Panc1 (cell line): ENCODE data around the gene C1orf50. TPM values are rescaled to one million over a fixed set of nuclear protein-coding genes. Genes with fewer than 3 reads are reported as not detected.

Source experiments
- ATAC-seq: fragments of 200-7000 bp; cut with Tn5 transposase; 2 replicates; pipeline ENCODE4 v1.9.1; 2020; ENCODE audit warnings: mild to moderate bottlenecking, moderate library complexity
- BruUV-seq: library from RNA; stranded (reverse); fragments of 400-500 nt; replicated peaks from 2 replicates; lab custom pipeline; 2021; lab: Mats Ljungman, UMichigan
- CTCF ChIA-PET: fragments of 300-600 bp; sonication (Branson Sonifier 250); formaldehyde crosslinking; loops from one replicate; lab custom pipeline; 2022; ENCODE audit warnings: antibody characterized with exemption; lab: Charles Lee
- POLR2A ChIA-PET: fragments of 300-600 bp; sonication (Branson Sonifier 250); formaldehyde crosslinking; loops from one replicate; lab custom pipeline; 2022; ENCODE audit warnings: antibody characterized with exemption; lab: Charles Lee
- DNase-seq: peaks from one replicate; pipeline ENCODE4 v3.0.0-alpha.2; 2010; ENCODE audit warnings: low read depth, low spot score
- H3K27ac ChIP-seq: 2 replicates; pipeline ENCODE4 v1.5.1; 2011; ENCODE audit warnings: mild to moderate bottlenecking, low read length, inconsistent platforms
- H3K27me3 ChIP-seq: fragments of 200-500 bp; sonication (Bioruptor generic); 2 replicates; pipeline ENCODE4 v1.6.0; 2014; ENCODE audit warnings: low read length, inconsistent platforms; ENCODE audit not compliant: control insufficient read depth, insufficient read depth
- H3K36me3 ChIP-seq: fragments of 200-500 bp; sonication (Bioruptor generic); 2 replicates; pipeline ENCODE4 v1.5.1; 2014; ENCODE audit warnings: inconsistent platforms, mild to moderate bottlenecking, low read length, moderate library complexity; ENCODE audit not compliant: control insufficient read depth, insufficient read depth
- H3K4me1 ChIP-seq: 2 replicates; pipeline ENCODE4 v1.5.1; 2011; ENCODE audit warnings: inconsistent platforms, mild to moderate bottlenecking, low read length, moderate library complexity; ENCODE audit not compliant: control insufficient read depth, insufficient read depth
- H3K4me3 ChIP-seq, 2 experiments: 2 replicates each; pipeline ENCODE4 v1.5.1; 2011 to 2012; ENCODE audit warnings: low read depth in 2 of 2, low read length in 2 of 2, mild to moderate bottlenecking in 2 of 2, inconsistent platforms in 1 of 2, moderate library complexity in 1 of 2
- H3K9me3 ChIP-seq: fragments of 200-500 bp; sonication (Bioruptor generic); 2 replicates; pipeline ENCODE4 v1.5.1; 2014; ENCODE audit warnings: low read depth, mild to moderate bottlenecking, inconsistent platforms, low read length, moderate library complexity; ENCODE audit not compliant: control insufficient read depth, insufficient read depth
- POLR2AphosphoS5 ChIP-seq: IDR thresholded peaks from 2 replicates; pipeline ENCODE4 v1.6.1; 2012; ENCODE audit warnings: mild to moderate bottlenecking, low read depth, low read length, moderate library complexity
- SIN3A ChIP-seq: IDR thresholded peaks from 2 replicates; pipeline ENCODE4 v1.6.1; 2012; ENCODE audit warnings: low read depth, mild to moderate bottlenecking, low read length, moderate library complexity, borderline replicate concordance; ENCODE audit not compliant: insufficient read depth
- TCF7L2 ChIP-seq: IDR thresholded peaks from 2 replicates; pipeline ENCODE4 v1.6.1; 2011; ENCODE audit warnings: mild to moderate bottlenecking, low read depth, low read length, inconsistent platforms
- in situ Hi-C: cut with HindIII; loops from 2 replicates; pipeline ENCODE4 v1.10.0; 2016; ENCODE audit warnings: low sequenced_read_pairs, low pct_unique_long_range_greater_than_20kb
- intact Hi-C: fragments of 100-400 bp; cut with micrococcal nuclease; formaldehyde crosslinking; loops from one replicate; pipeline ENCODE4 v1.10.0; 2022; ENCODE audit not compliant: unreplicated experiment
- total RNA-seq: library from RNA; stranded (reverse); gene quantifications from one replicate; pipeline ENCODE4 v1.2.1, GENCODE V29; 2021; ENCODE audit not compliant: unreplicated experiment
- TF ChIP-seq, protein P1 (sequence below), 2 experiments: IDR thresholded peaks; 2 replicates each; pipeline ENCODE4 v1.6.1; 2011 to 2012; ENCODE audit warnings: low read depth in 2 of 2, control low read depth in 1 of 2, low read length in 1 of 2, mild to moderate bottlenecking in 1 of 2, moderate library complexity in 1 of 2; ENCODE audit not compliant: insufficient read depth in 1 of 2
- TF ChIP-seq, protein P2 (sequence below): fragments of 450-650 bp; IDR thresholded peaks from 2 replicates; pipeline ENCODE4 v1.5.1; 2017; ENCODE audit warnings: mild to moderate bottlenecking

The C1orf50 gene
- total RNA-seq, 1 experiment from 2014 or later: 5.8 TPM

- H3K27me3 ChIP-seq: no peaks in the 10 kb centered on the region
- intact Hi-C loops: no loop called here
- H3K27ac ChIP-seq: peak overlapping the region; percentile 88
- ChIA-PET CTCF (interaction anchor here (0.6 to 1.0 kb wide), 2 partner anchors 180 to 306 kb away, joined by 3 read pairs; no protein-coding TSS in a partner anchor), POLR2A (interaction anchor here (0.7 kb wide), 1 partner anchor 732 kb away, joined by 6 read pairs; no protein-coding TSS in a partner anchor)
- ATAC-seq: peak; percentile 14
- H3K9me3 ChIP-seq: no peaks in the 10 kb centered on the region
- H3K4me3 ChIP-seq: peak overlapping the region; percentile 90
- no TSS peak for BruUV-seq
- H3K36me3 ChIP-seq: no peaks in the 10 kb centered on the region; the same call in 1 of the 2 replicates
- in situ Hi-C loops: no loop called here
- no peak for DNase-seq
- H3K4me1 ChIP-seq: peaks cover 17% of the 10 kb centered on the region
- TF ChIP-seq, protein P1, sequence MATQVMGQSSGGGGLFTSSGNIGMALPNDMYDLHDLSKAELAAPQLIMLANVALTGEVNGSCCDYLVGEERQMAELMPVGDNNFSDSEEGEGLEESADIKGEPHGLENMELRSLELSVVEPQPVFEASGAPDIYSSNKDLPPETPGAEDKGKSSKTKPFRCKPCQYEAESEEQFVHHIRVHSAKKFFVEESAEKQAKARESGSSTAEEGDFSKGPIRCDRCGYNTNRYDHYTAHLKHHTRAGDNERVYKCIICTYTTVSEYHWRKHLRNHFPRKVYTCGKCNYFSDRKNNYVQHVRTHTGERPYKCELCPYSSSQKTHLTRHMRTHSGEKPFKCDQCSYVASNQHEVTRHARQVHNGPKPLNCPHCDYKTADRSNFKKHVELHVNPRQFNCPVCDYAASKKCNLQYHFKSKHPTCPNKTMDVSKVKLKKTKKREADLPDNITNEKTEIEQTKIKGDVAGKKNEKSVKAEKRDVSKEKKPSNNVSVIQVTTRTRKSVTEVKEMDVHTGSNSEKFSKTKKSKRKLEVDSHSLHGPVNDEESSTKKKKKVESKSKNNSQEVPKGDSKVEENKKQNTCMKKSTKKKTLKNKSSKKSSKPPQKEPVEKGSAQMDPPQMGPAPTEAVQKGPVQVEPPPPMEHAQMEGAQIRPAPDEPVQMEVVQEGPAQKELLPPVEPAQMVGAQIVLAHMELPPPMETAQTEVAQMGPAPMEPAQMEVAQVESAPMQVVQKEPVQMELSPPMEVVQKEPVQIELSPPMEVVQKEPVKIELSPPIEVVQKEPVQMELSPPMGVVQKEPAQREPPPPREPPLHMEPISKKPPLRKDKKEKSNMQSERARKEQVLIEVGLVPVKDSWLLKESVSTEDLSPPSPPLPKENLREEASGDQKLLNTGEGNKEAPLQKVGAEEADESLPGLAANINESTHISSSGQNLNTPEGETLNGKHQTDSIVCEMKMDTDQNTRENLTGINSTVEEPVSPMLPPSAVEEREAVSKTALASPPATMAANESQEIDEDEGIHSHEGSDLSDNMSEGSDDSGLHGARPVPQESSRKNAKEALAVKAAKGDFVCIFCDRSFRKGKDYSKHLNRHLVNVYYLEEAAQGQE (IDR thresholded peaks at IDR 0.05; ENCODE audit: insufficient read depth in 1 of 2, low read depth in 2 of 2, low read length in 1 of 2): no peak
- no peak for TF ChIP-seq POLR2AphosphoS5
- no peak; the same call in 1 of the 2 replicates for TF ChIP-seq SIN3A
- no peak for TF ChIP-seq TCF7L2
- TF ChIP-seq, protein P2, sequence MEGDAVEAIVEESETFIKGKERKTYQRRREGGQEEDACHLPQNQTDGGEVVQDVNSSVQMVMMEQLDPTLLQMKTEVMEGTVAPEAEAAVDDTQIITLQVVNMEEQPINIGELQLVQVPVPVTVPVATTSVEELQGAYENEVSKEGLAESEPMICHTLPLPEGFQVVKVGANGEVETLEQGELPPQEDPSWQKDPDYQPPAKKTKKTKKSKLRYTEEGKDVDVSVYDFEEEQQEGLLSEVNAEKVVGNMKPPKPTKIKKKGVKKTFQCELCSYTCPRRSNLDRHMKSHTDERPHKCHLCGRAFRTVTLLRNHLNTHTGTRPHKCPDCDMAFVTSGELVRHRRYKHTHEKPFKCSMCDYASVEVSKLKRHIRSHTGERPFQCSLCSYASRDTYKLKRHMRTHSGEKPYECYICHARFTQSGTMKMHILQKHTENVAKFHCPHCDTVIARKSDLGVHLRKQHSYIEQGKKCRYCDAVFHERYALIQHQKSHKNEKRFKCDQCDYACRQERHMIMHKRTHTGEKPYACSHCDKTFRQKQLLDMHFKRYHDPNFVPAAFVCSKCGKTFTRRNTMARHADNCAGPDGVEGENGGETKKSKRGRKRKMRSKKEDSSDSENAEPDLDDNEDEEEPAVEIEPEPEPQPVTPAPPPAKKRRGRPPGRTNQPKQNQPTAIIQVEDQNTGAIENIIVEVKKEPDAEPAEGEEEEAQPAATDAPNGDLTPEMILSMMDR: no peak
Observed at GRCh38 chr1:42767510-42768000, 506 bp downstream of the C1orf50 start.

DNA sequence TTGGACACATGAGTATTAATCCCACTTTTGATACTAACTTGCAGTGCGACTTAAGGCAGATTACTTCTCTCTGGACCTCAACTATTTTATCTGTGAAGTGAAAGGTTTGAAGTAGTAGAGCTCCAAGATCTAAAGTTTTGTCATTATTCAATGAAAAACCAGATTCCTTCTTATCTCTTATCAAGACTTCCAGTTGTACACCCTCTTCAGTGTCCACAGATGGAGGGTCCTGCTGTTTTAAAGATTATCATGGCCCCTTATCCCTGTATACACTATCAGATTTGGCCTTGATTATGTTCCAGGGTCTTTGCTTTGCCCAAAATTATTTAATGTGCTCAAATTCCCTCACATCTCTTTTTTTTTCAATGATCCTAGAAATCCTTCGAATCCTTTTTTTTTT is 1.1 kb downstream of the C1orf50 start:
- Histone ChIP-seq H3K4me1 (peaks cover 17% of the 10 kb centered on the region), H3K36me3 (no peaks in the 10 kb centered on the region; the same call in 1 of the 2 replicates), H3K27me3 (no peaks in the 10 kb centered on the region), H3K4me3 (peak overlapping the region; percentile 90), H3K9me3 (no peaks in the 10 kb centered on the region), H3K27ac (peak overlapping the region; percentile 88; the same call in 1 of the 2 replicates)
- in situ Hi-C loops (no loop called here), intact Hi-C loops (no loop called here)
- ChIA-PET POLR2A (interaction anchor here (0.6 kb wide), 1 partner anchor 393 kb away, joined by 3 read pairs; no protein-coding TSS in a partner anchor), CTCF (no interaction called here)
- no peak for ATAC-seq
- no peak for TF ChIP-seq SIN3A
- TF ChIP-seq TCF7L2: no peak
- TF ChIP-seq, protein P1 (IDR thresholded peaks at IDR 0.05; ENCODE audit: insufficient read depth in 1 of 2, low read depth in 2 of 2, low read length in 1 of 2): no peak
- no peak for TF ChIP-seq POLR2AphosphoS5
- TF ChIP-seq, protein P2: no peak
- DNase-seq: no peak
- BruUV-seq: TSS peak; percentile 80
